Measurements from ENCODE around the gene HSPB6.
"Not testable (repeated sequence)": the region's sequence is repeated elsewhere in the genome, so short reads cannot be mapped to it uniquely, and the experiment has no call there.

Gene HSPB6, protein sequence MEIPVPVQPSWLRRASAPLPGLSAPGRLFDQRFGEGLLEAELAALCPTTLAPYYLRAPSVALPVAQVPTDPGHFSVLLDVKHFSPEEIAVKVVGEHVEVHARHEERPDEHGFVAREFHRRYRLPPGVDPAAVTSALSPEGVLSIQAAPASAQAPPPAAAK

DNA sequence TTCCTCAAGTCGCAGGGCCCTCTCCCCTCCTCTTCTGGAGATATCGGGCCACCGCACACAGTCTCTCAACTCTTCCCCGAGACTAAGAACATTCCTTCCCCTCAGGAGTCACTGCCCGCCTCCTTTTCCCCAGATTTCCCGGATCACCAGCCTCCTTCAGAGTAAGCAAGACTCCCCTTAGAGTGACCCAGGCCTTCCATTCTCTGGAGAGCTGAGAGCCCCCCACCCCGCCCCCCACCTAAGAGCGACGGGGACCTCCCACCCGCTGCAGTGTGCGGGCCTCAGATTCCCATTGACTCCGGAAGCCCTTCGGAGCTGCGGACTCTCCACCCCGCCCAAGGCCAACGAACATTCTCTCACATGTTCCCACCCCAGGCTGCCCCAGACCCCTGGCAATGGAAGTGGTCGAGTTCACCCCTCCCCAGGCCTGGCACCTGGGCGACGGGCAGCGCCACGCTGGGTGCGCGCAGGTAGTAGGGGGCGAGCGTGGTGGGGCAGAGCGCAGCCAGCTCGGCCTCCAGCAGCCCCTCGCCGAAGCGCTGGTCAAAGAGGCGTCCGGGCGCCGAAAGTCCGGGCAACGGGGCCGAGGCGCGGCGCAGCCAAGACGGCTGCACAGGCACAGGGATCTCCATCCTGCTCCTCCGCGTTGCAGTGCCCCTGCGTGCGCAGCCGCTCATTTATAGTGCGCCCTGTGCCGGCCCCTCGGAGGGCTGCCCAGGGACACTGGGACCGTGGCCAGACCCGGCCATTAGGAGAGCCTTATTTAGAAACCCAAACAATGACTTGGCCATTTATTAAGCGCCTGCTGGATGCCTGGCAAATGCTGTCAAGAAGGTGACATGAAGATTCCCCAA lies at the start of gene HSPB6:
Gene HSPB6, minus strand, starts transcription at position 653 of the 854 bp plus-strand sequence. Its CDS starts 21 bp downstream, at position 632.
- DNase-seq (ENCODE audit: low spot score): no peak

DNA sequence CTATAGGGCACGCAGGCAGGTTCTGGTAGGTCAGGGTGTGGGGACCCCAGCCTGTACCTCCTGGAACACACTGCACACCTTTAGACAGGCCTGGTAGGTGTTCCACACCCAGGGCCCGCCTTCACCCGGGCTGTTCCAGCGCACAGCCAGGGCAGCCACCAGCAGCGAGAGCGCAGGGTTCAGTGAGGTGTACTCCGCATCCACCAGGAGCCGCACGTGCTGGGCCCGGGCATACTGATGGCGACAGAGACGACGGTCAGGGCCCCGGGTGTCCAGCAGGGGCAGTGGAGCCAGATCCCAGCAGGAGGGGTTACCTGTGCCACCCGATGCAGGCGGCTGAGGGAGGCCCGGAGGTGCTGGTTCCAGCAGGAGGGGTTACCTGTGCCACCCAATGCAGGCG lies 49.8 kb upstream of the HSPB6 start:
- DNase-seq (ENCODE audit: low spot score): no peak

GRCh38 chr19:35805526-35806102 lies 48.8 kb upstream of the HSPB6 start:
- no peak for DNase-seq (ENCODE audit: low spot score)

DNA sequence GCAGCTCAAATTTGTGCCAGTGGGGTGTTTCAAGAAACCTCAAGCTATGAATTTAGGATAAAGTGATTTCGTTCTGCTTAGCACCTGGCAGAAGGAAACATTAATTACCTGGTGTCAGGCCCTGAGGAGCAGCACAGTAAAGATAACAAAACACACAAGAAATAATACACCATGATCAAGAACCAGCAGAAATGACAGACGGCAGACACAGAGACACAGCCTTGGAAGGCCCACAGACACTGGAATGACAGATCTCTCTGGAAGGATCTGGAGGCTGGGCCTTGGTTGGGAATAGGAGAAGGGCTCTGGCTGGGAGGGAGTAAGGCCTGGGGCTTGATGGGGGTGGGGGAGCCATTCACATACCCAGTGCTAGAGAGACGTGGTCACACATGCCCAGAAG lies 45.0 kb upstream of the HSPB6 start:
- no peak for DNase-seq (ENCODE audit: low spot score)

- DNase-seq (ENCODE audit: low spot score): no peak
These were observed 40.8 kb upstream of the HSPB6 start for GRCh38 chr19:35797663-35798062.

- no peak for DNase-seq (ENCODE audit: low spot score)
These were observed 40.1 kb upstream of the HSPB6 start for GRCh38 chr19:35796645-35797542.

DNA sequence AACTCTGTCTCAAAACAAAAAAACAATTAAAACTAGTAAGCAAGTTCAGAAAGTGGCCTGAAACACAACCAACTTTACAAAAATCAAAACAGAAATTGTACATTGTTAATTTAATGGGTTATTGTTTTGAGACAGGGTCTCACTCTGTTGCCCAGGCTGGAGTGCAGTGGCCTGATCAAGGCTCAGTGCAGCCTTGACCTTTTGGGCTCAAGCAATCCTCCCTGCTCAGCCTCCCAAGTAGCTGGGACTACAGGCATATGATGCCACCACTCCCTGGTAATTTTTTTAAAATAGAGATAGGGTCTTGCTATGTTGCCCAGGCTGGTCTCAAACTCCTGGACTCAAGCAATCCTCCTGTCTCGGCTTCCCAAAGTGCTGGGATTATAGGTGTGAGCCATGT lies 38.7 kb upstream of the HSPB6 start:
- DNase-seq (ENCODE audit: low spot score): not testable (repeated sequence)

- no peak for DNase-seq (ENCODE audit: low spot score)
These were observed 36.7 kb upstream of the HSPB6 start for GRCh38 chr19:35793381-35794165.

GRCh38 chr19:35792888-35793287 lies 36.1 kb upstream of the HSPB6 start:
- no peak for DNase-seq (ENCODE audit: low spot score)

GRCh38 chr19:35792312-35792711 lies 35.5 kb upstream of the HSPB6 start:
- DNase-seq (ENCODE audit: low spot score): no peak

- no peak for DNase-seq (ENCODE audit: low spot score)
These were observed 35.0 kb upstream of the HSPB6 start for GRCh38 chr19:35791814-35792279.

- DNase-seq (ENCODE audit: low spot score): no peak
These were observed 34.4 kb upstream of the HSPB6 start for GRCh38 chr19:35790981-35791813.

DNA sequence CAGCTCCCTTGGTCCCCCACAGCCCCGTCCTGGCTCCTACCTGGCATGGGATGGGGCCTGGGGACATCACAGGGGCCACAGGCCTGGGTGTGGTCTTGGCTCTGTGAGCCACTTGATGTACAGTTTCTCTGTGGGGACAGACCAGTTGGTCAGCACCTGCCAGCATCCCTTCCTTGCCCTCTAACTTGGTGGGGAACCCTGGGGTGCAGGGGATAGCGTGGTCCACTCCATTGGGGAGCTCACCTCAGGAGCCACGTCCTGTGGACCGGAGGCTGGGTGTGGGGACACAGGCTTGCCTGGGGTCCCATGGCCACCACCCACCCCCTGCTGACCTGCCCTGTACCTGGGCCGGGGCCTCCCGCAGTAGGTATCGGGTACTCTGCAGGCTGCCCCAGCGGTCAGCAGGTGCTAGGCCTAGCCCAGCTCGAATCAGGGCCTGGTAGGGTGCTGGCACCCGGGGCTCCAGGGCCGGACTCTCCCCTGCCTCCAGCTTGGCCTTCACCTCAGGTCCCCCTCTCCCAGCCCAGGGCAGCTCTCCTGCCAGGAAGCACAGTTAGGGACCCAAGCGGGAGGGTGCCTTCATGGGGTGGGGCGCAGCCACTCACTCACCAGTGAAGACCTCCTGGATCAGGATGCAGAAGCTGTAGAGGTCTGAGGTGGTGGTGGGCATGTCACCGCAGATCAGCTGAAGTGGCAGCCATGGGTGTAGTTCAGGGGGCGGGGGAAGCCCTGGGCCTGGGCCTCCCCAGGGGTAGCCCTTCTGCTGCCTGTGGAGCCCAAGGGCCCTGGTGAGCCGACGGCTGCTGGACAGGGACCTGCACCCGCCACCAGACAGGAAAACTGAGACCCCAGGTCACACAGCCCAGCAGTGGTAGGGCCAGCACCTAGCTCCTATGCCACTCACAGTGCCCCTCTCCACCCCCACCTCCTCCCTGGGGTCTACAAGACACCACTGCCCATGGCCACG lies 33.4 kb upstream of the HSPB6 start:
- DNase-seq (ENCODE audit: low spot score): no peak

DNA sequence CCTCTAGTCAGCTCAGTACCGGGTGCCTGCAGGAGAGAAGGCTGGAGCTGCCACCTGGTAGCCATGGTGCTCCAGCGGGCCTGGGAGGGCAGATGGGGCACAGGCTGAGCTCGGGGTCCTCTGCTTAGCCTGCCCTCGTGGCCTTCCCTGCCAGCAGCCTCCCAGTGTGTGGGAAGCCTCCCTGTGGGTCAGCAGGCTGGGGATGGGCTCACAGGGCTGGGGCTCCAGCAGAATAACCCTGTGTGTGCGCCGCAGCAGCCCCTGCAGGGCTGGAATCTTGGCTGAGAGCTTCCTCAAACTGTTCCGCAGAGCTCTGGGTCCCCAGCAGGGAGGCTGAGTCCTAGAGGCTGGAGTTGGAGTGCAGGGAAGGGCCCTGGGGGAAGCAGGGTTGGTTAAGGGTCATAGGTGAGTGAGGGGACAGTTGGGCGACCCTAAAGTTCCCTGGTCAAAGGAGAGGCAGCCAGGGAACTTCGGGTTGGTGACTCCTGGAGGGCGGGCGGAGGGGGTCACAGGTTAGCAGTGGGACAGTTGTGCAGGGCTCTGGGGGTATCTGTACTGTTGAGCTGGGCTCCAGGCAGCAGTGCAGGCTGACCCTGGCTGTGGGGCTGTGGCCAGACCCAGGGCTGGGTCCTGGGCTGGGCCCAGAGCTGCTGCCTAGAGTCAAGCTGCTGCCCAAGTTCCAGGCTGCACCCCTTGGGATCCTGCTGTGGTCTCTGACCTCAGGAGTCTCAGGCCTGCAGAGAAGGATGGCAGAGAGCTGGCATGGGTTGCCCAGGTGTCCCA lies 32.6 kb upstream of the HSPB6 start:
- DNase-seq (ENCODE audit: low spot score): no peak

- DNase-seq (ENCODE audit: low spot score): no peak
These were observed 31.6 kb upstream of the HSPB6 start for GRCh38 chr19:35788205-35788960.

DNA sequence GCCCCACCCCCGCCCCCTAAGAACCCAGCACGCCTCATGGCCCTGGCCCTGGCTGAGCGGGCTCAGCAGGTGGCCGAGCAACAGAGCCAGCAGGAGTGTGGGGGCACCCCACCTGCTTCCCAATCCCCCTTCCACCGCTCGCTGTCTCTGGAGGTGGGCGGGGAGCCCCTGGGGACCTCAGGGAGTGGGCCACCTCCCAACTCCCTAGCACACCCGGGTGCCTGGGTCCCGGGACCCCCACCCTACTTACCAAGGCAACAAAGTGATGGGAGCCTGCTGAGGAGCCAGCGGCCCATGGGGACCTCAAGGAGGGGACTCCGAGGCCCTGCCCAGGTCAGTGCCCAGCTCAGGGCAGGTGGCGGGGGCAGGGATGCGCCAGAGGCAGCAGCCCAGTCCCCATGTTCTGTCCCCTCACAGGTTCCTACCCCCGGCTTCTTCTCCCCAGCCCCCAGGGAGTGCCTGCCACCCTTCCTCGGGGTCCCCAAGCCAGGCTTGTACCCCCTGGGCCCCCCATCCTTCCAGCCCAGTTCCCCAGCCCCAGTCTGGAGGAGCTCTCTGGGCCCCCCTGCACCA lies 30.5 kb upstream of the HSPB6 start:
- DNase-seq (ENCODE audit: low spot score): no peak

Measured in CD4-positive, alpha-beta T cell treated with Interleukin-15 for 4 hours (primary cell).